Neural cell (in vitro differentiated cells): ENCODE results near the gene KIZ.

Experiments used
- EZH2 ChIP-seq: fragments of 200-600, 300-800 bp; shearing (Covaris generic), sonication (generic); IDR thresholded peaks from 2 replicates; pipeline ENCODE4 v1.6.1; 2014; ENCODE audit warnings: antibody characterized with exemption, low read length, borderline replicate concordance, mild to moderate bottlenecking; ENCODE audit not compliant: insufficient read depth, poor library complexity, severe bottlenecking
- SMC3 ChIP-seq: fragments of 450-650 bp; conservative IDR thresholded peaks from 2 replicates; pipeline ENCODE4 v1.6.1; 2014; ENCODE audit warnings: antibody characterized with exemption, mild to moderate bottlenecking, moderate library complexity; ENCODE audit not compliant: poor library complexity
- TF ChIP-seq, protein P1 (sequence below): fragments of 450-650 bp; IDR thresholded peaks from 2 replicates; pipeline ENCODE4 v1.5.1; 2014; ENCODE audit warnings: antibody characterized with exemption, mild to moderate bottlenecking, moderate library complexity; ENCODE audit not compliant: poor library complexity, severe bottlenecking

DNA sequence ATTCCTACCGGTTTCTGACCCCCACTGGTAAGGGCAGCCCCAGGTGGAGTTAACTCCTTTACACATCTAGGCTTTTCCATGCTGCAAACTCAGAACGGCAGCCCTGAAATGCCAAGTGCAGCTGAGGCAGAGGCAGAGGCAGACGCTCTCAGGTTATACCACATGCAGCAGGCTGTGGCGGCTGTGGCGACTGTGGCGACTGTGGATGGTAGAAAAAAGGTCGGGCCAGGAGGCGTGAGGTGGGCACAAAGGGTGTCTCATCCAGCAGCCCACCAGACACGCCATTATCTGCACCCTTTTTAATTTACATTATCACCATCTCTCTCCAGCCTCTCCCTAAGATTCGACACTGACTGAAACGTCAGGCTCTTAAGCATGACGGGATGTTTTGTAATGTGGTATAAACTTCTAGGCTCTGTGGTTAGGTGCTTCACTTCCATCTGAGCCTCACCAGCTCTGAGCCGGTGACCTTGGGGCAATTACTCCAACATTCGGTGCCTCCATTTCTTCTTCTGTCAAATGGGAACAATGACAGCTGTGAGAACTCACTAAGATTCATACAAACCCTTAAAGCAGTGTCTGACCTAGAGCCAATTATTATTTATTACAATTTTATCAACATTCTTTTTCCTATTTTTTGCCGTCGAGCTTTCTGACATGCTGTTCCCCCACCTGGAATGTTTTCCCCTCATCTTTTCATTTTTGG, 8.2 kb downstream of the KIZ start:
- TF ChIP-seq, protein P1, sequence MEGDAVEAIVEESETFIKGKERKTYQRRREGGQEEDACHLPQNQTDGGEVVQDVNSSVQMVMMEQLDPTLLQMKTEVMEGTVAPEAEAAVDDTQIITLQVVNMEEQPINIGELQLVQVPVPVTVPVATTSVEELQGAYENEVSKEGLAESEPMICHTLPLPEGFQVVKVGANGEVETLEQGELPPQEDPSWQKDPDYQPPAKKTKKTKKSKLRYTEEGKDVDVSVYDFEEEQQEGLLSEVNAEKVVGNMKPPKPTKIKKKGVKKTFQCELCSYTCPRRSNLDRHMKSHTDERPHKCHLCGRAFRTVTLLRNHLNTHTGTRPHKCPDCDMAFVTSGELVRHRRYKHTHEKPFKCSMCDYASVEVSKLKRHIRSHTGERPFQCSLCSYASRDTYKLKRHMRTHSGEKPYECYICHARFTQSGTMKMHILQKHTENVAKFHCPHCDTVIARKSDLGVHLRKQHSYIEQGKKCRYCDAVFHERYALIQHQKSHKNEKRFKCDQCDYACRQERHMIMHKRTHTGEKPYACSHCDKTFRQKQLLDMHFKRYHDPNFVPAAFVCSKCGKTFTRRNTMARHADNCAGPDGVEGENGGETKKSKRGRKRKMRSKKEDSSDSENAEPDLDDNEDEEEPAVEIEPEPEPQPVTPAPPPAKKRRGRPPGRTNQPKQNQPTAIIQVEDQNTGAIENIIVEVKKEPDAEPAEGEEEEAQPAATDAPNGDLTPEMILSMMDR, result no peak
- TF ChIP-seq SMC3 (no peak), EZH2 (no peak)
